CD4-positive, alpha-beta T cell treated with Interleukin-2 at 100 ng/mL for 4 hours (primary cell): ENCODE results near the gene CDCA3.
"Not testable (repeated sequence)": the region's sequence is repeated elsewhere in the genome, so short reads cannot be mapped to it uniquely, and the experiment has no call there.

ENCODE experiments used
- DNase-seq: peaks from one replicate; pipeline ENCODE4 v3.0.0-alpha.2; 2020; ENCODE audit warnings: low spot score

Gene CDCA3

GRCh38 chr12:6851153-6851920, at the start of gene CDCA3:
Gene CDCA3 (minus strand): TSS chr12:6851286. CDS start chr12:6850952, 334 bp downstream.
- peak; percentile 97 for DNase-seq

DNA sequence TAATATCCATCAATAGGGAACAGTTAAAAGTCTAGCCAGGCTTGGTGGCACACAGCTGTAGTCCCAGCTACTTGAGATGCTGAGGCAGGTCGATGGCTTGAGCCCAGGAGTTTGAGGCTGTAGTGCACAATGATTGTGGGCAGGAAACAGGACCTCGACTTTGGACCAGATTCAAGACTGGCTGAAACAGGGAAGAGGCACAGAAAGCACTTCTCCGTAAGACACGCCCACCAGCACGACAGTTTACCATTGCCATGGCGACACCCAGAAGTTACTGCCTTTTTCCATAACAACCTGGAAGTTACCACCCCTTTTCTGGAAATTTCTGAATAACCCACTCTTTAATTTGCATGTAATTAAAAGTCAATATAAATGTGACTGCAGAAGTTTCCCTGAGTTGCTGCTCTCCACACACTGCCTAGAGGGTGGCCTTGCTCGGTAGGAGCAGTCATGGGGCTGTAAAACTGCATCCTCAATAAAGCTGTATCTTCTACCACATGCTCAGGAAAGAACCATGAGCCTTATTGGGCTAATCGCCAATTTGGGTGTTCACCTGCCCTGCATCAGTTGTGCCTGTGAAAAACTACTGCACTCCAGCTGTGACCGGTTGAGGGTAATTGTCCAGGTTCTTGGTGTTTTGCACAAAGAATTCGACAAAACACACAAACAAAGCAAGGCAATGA, 48.9 kb upstream of the CDCA3 start:
- DNase-seq = peak; percentile 35

DNA sequence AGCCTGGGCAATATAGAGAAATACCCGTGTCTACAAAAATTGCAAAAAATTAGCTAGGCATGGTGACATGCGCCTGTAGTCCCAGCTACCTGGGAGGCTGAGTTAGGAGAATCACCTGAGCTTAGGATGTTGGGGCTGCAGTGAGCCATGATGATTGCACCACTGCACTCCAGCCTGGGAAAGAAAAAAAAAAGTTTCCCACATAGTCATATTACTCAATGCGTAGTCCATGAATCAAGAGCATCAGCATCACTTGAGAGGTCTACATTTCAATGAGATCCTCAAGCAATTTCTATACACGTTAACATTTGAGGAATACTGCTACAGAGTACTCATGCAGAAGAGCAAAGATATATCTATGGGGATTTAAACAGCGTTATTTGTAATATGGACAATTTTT, 48.3 kb upstream of the CDCA3 start:
- no peak for DNase-seq

- DNase-seq = no peak
Measured at GRCh38 chr12:6896846-6897435, 45.9 kb upstream of the CDCA3 start.

GRCh38 chr12:6894321-6894720, 43.2 kb upstream of the CDCA3 start:
- DNase-seq = no peak

DNA sequence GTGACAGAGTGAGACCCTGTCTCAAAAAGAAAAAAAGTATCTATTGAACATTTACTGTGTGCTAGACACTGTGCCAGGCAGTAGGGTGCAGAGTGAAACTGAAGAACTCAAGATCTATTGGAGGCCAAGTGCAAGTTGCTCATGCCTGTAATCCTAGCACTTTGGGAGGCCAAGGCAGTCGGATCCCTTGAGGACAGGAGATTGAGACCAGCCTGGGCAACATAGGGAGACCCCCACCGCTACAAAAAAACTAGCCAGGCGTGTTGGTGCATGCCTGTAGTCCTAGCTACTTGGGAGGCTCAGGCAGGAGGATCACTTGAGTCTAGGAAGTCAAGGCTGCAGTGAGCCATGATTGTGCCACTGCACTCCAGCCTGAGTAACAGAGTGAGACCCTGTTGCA, 41.6 kb upstream of the CDCA3 start:
- not testable (repeated sequence) for DNase-seq

DNA sequence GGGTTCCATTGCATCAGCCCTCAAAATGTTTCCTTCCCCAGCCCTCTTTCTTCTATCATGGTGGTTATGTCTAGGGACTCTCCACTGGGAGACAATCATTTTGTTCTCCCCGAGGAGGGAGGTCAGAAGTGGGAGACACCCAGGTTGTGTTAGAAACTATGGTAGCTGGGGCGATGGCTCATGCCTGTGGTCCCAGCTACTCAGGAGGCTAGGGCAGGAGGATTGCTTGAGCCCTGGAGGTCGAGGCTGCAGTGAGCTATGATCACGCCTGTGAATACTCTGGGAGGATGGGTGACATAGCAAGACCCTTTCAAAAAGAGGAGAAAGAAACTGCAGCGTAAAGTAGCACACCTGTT, 40.5 kb upstream of the CDCA3 start:
- DNase-seq = no peak

DNA sequence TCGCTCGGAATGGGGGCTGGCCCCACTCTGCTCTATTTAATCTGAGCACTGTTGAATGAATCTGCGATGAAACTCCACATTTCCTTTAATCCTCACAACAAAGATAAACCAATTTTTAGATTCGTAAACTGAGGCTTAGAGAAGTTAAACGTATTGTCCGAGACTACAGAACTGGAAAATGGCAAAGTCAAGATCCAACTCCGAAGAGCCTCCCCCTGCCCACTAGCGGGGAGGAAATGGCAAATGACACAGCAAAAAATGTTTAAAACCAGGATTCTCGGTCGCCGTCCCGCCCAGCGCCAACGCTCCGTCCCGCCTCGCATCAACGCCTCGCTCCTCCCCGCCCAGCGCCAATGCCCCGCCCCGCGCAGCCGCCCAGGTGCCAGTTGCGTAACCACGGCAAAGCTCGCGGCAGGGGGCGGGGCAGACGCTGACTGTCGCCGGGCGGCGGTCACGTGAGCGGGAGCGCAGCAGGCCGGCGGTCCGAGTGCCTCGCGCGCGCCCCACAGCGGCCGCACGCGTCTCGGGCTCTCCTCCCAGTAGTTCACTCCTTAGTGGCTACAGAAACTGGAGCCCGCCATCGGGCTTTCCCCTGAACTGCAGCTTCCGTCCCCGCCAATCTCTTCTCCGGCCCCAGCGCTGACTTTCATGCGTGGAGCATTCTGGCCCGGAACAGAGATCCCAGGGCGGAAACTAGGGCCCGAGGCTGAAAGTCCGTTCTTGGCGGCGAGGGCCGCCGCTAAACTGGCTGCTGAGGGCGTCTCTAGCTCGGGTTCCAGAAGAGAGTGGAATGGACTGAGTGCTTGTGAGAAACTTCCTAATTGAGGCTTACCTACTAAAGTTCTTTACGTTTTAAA, 39.9 kb upstream of the CDCA3 start:
- DNase-seq = peak; percentile 98

DNA sequence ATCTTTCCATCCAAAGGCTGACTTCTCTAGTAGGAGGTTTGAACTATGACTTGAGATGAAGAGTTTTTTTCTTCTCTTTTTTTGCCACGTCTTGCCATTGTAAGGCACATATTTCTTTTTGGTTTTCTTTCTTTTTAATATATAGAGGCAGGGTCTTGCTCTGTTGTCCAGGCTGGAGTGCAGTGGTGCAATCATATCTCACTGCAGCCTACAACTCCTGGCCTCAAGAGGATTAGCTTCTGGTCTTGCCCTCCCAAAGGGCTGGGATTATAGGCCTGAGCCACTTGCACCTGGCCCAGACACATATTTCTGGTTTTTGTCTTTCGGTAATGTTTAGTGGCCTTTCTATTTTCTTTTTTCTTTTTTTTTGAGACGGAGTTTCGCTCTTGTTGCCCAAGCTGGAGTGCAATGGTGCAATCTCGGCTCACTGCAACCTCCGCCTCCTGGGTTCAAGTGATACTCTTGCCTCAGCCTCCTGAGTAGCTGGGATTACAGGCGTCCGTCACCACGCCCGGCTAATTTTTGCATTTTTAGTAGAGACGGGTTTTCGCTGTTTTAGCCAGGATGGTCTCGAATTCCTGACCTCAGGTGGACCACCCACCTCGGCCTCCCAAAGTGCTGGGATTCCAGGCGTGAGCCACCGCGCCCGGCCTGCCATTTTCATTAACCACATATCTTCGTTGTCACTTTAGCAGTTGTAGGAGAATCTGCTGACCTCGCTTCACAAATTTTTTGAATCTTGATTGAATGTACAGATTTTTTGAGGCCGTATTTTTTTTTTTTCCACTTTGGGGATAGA, 38.9 kb upstream of the CDCA3 start:
- not testable (repeated sequence) for DNase-seq

- not testable (repeated sequence) for DNase-seq
Measured at GRCh38 chr12:6888794-6889193, 37.7 kb upstream of the CDCA3 start.

DNA sequence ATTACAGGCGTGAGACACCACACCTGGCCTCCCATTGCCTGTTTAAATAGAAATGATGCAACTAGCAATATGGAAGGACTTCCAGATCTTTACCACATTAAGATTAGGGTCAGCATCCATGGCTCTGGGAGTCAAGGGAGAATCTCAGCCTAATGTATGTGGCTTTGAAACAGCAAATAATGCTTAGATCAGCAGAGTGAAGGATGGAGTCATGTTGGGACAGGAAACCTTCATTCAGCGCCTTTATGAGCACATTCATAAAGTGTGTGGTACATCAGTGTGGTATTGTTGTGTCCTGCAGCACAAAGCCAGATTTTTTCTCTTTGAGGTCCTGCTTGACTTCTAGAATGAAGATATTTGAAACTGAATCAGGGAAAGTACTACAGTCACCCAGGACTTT, 37.3 kb upstream of the CDCA3 start:
- no peak for DNase-seq

- no peak for DNase-seq
Measured at GRCh38 chr12:6887460-6887859, 36.4 kb upstream of the CDCA3 start.

DNA sequence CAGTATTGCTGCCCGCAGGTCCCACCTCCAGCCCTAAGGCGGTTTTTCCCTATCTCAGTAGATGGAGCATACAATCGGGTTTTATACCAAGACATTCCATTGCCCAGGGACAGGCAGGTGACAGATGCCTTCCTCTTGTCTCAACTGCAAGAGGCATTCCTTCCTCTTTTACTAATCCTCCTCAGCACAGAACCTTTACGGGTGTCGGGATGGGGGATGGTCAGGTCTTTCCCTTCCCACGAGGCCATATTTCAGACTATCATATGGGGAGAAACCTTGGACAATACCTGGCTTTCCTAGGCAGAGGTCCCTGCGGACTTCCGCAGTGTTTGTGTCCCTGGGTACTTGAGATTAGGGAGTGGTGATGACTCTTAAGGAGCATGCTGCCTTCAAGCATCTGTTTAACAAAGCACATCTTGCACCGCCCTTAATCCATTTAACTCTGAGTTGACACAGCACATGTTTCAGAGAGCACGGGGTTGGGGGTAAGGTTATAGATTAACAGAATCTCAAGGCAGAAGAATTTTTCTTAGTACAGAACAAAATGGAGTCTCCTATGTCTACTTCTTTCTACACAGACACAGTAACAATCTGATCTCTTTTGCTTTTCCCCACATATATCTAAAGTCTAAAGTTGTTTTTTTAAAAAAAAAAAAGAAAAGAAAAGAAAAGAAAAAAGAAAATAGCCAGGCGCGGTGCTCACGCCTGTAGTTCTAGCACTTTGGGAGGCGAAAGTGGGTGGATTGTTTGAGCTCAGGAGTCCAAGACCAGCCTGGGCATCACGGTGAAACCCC, 35.3 kb upstream of the CDCA3 start:
- DNase-seq = not testable (repeated sequence)

- no peak for DNase-seq
Measured at GRCh38 chr12:6884539-6884938, 33.5 kb upstream of the CDCA3 start.

GRCh38 chr12:6883683-6884082, 32.6 kb upstream of the CDCA3 start:
- DNase-seq = no peak

GRCh38 chr12:6883252-6883651, 32.2 kb upstream of the CDCA3 start:
- no peak for DNase-seq

GRCh38 chr12:6879824-6880223, 28.7 kb upstream of the CDCA3 start:
- DNase-seq = not testable (repeated sequence)

DNA sequence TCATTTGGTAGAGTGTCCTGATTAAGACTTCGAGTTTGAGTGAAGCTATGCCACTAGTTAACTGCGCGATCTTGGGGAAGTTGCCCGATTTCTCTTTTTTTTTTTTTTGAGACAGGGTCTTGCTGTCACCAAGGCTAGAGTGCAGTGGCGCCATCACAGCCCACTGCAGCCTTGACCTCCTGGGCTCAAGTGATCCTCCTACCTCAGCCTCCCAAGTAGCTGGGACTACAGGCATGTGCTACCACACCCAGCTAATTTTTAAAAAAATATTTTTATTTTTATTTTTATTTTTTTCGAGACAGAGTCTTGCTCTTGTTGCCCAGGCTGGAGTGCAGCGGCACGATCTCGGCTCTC, 22.9 kb upstream of the CDCA3 start:
- DNase-seq = not testable (repeated sequence)

DNA sequence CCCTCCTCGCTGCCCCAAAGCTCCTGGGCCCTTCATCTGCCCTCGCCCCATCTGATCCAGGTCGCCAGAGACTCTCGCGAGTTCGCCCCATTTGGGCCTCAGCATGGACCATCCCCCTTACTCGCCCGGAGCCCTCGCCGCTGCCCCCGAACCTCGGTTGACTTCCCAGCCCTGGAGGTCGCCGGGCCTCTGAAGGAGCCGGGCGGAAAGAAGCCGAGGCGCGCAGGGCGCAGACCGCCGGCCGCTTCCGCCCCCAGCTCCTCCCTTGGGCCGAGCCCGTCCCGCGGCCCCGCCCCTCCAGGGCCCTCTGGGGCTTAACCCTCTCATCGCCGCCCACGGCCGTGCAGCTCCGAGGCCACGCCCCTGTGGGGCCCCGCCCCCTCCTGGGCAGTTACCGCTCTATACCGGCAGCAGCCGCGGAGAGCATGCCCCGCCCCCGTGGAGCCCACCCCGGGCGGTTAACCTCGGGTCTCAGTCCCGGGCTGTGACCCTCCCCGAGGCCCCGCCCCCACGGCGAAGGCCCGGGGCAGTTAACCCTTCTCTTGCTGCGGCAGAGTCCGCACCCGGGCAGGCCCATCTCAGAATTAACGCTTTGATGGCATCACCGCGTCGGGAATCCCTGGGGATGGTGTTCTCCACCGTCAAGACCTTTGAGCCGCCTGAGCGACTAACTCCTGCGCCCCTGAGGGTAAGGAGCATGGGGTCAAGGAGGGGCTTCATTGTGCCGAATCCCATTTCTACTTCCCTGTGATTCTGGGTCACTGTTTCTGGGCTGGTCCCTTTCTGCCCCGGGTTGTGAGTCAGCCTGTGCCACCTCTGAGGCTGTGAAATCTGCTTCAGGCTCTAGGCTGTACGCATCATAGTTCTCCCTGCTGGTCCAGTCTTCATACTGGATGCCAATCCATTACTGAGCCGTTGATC, 22.3 kb upstream of the CDCA3 start, which contains the start of gene SPSB2:
TSS of gene SPSB2 (minus strand) at position 210 of the 921 bp plus-strand sequence. CDS start 402 bp downstream, outside the sequence.
- peak; percentile 98 for DNase-seq
